Liver (tissue), 9 donors: Measurements from ENCODE around the gene KTN1. TPM values are rescaled to one million over a fixed set of nuclear protein-coding genes. Genes with fewer than 3 reads are reported as not detected.

Experiments
- DNase-seq: peaks from one replicate; pipeline ENCODE4 v3.0.0-alpha.2; 2017; ENCODE audit warnings: low spot score
- H3K27ac ChIP-seq, 2 donors: one replicate each; pipeline ENCODE4 v1.7.0; 2013; ENCODE audit warnings: inconsistent platforms in 2 of 2, low read length in 2 of 2, control low read depth in 1 of 2, low read depth in 1 of 2, mild to moderate bottlenecking in 1 of 2
- H3K27me3 ChIP-seq, 4 donors: one replicate each; pipeline versions ENCODE4 v1.6.1 to v1.7.0; 2013; ENCODE audit warnings: low read length in 3 of 4, inconsistent platforms in 1 of 4, mild to moderate bottlenecking in 1 of 4, moderate library complexity in 1 of 4; ENCODE audit not compliant: control insufficient read depth in 4 of 4, insufficient read depth in 4 of 4
- H3K36me3 ChIP-seq, 4 donors: one replicate each; pipeline versions ENCODE4 v1.6.1 to v1.7.0; 2013; ENCODE audit warnings: low read length in 3 of 4, mild to moderate bottlenecking in 3 of 4, low read depth in 1 of 4, moderate library complexity in 1 of 4; ENCODE audit not compliant: control insufficient read depth in 4 of 4, insufficient read depth in 3 of 4
- H3K4me1 ChIP-seq, 4 donors: one replicate each; pipeline versions ENCODE4 v1.6.1 to v1.7.0; 2013; ENCODE audit warnings: low read length in 3 of 4, mild to moderate bottlenecking in 3 of 4, moderate library complexity in 1 of 4; ENCODE audit not compliant: control insufficient read depth in 4 of 4, insufficient read depth in 4 of 4
- H3K4me3 ChIP-seq, 3 donors: one replicate each; pipeline versions ENCODE4 v1.6.1 to v1.7.0; 2013; ENCODE audit warnings: low read length in 3 of 3, control low read depth in 1 of 3, low read depth in 1 of 3, mild to moderate bottlenecking in 1 of 3
- H3K9ac ChIP-seq, 2 donors: one replicate each; pipeline ENCODE4 v1.7.0; 2013; ENCODE audit warnings: low read length in 2 of 2, mild to moderate bottlenecking in 2 of 2, moderate library complexity in 2 of 2, control low read depth in 1 of 2, low read depth in 1 of 2
- H3K9me3 ChIP-seq, 4 donors: one replicate each; pipeline versions ENCODE4 v1.6.1 to v1.7.0; 2013; ENCODE audit warnings: low read length in 3 of 4; ENCODE audit not compliant: control insufficient read depth in 4 of 4
- ATF3 ChIP-seq: IDR thresholded peaks from 2 replicates; pipeline ENCODE4 v1.6.1; 2016; ENCODE audit warnings: antibody characterized with exemption
- CTCF ChIP-seq: fragments of 150-350 bp; IDR thresholded peaks from 2 replicates; pipeline ENCODE4 v1.5.1; 2017; ENCODE audit warnings: improper control_type of control experiment, low read depth, low read length; ENCODE audit not compliant: missing input control
- EGR1 ChIP-seq, 2 donors: IDR thresholded peaks; 2 replicates each; pipeline ENCODE4 v1.6.1; 2016 to 2018; ENCODE audit warnings: antibody characterized with exemption in 2 of 2, low read depth in 2 of 2
- FOXA1 ChIP-seq: IDR thresholded peaks from 2 replicates; pipeline ENCODE4 v1.6.1; 2016; ENCODE audit warnings: antibody characterized with exemption
- FOXA2 ChIP-seq: IDR thresholded peaks from 2 replicates; pipeline ENCODE4 v1.6.1; 2016; ENCODE audit warnings: antibody characterized with exemption
- HNF4A ChIP-seq, 2 donors: conservative IDR thresholded peaks; 2 replicates each; pipeline ENCODE4 v1.6.1; 2016; ENCODE audit warnings: antibody characterized with exemption in 2 of 2, mild to moderate bottlenecking in 2 of 2
- HNF4G ChIP-seq: IDR thresholded peaks from 2 replicates; pipeline ENCODE4 v1.6.1; 2016; ENCODE audit warnings: antibody characterized with exemption
- JUND ChIP-seq, 2 donors: IDR thresholded peaks; 2 replicates each; pipeline ENCODE4 v1.6.1; 2016; ENCODE audit warnings: antibody characterized with exemption in 2 of 2
- MAX ChIP-seq: IDR thresholded peaks from 2 replicates; pipeline ENCODE4 v1.6.1; 2016; ENCODE audit warnings: antibody characterized with exemption
- NR2F2 ChIP-seq: IDR thresholded peaks from 2 replicates; pipeline ENCODE4 v1.6.1; 2016; ENCODE audit warnings: antibody characterized with exemption
- RAD21 ChIP-seq, 2 donors: IDR thresholded peaks; 2 replicates each; pipeline ENCODE4 v1.6.1; 2016; ENCODE audit warnings: antibody characterized with exemption in 2 of 2, mild to moderate bottlenecking in 2 of 2
- REST ChIP-seq: IDR thresholded peaks from 2 replicates; pipeline ENCODE4 v1.6.1; 2016; ENCODE audit warnings: antibody characterized with exemption, mild to moderate bottlenecking
- RXRA ChIP-seq, 2 donors: IDR thresholded peaks; 2 replicates each; pipeline ENCODE4 v1.6.1; 2017 to 2018; ENCODE audit warnings: antibody characterized with exemption in 2 of 2, mild to moderate bottlenecking in 1 of 2
- SP1 ChIP-seq: IDR thresholded peaks from 2 replicates; pipeline ENCODE4 v1.6.1; 2018; ENCODE audit warnings: antibody characterized with exemption, mild to moderate bottlenecking
- TAF1 ChIP-seq: conservative IDR thresholded peaks from 2 replicates; pipeline ENCODE4 v1.6.1; 2016; ENCODE audit warnings: antibody characterized with exemption, mild to moderate bottlenecking
- YY1 ChIP-seq: IDR thresholded peaks from 2 replicates; pipeline ENCODE4 v1.6.1; 2016; ENCODE audit warnings: antibody characterized with exemption, mild to moderate bottlenecking
- ZBTB33 ChIP-seq: IDR thresholded peaks from 2 replicates; pipeline ENCODE4 v1.6.1; 2016; ENCODE audit warnings: antibody characterized with exemption
- WGBS: extraction: QIAGEN DNeasy Blood & Tissue Kit; methylation state at CpG from one replicate; pipeline ENCODE4 v1.1.7; 2013; 5-methylcytosine and 5-hydroxymethylcytosine counted together
- polyA plus RNA-seq, 2 donors: library from polyadenylated mRNA; stranded (reverse) in 1 of 2; unstranded in 1 of 2; fragments of 200-250 nt in 1 of 2; fragments of >200 nt in 1 of 2; fragmentation: Nextera tagmentation in 1 of 2; extraction: Ambion mirVana in 1 of 2; gene quantifications; one replicate each; pipeline versions ENCODE4 v1.2.1 to v1.2.3, GENCODE V29; 2013 to 2015
- total RNA-seq, 2 donors: library from RNA; depleted of rRNA; stranded (reverse); fragments of >200 nt; gene quantifications; one replicate each; pipeline ENCODE4 v1.2.3, GENCODE V29; 2014
- donor health status: healthy.
- donor health status: healthy.
- donor health status: healthy.
- donor health status: healthy.
- donor health status: healthy.

KTN1 gene
- total and polyA plus RNA-seq, 4 donors, result 34.9 to 141 (median 59.6) TPM

GRCh38 chr14:55730592-55731310, 150.7 kb downstream of the KTN1 start:
- no peak overlapping the region for H3K27ac ChIP-seq
- H3K9me3 ChIP-seq, result no peaks in the 10 kb centered on the region
- no peaks in the 10 kb centered on the region for H3K27me3 ChIP-seq
- TF ChIP-seq NR2F2, result no peak
- TF ChIP-seq MAX, result no peak
- no peaks in the 10 kb centered on the region for H3K36me3 ChIP-seq
- H3K4me3 ChIP-seq, result no peak overlapping the region
- H3K4me1 ChIP-seq, result no peaks in the 10 kb centered on the region
- no peak overlapping the region for H3K9ac ChIP-seq
- no peak for DNase-seq

GRCh38 chr14:55731311-55731872, 151.4 kb downstream of the KTN1 start:
- Histone ChIP-seq H3K4me1 (no peaks in the 10 kb centered on the region), H3K4me3 (no peak overlapping the region), H3K27me3 (no peaks in the 10 kb centered on the region), H3K36me3 (no peaks in the 10 kb centered on the region), H3K27ac (no peak overlapping the region), H3K9ac (no peak overlapping the region), H3K9me3 (no peaks in the 10 kb centered on the region)
- no peak for DNase-seq
- 70% methylated on average over 4 of the region's 4 CpGs for WGBS
- TF ChIP-seq FOXA1 (no peak), FOXA2 (no peak), HNF4G (no peak), MAX (no peak), HNF4A (conservative IDR thresholded peaks at IDR 0.05) (no peak)

GRCh38 chr14:55731881-55732498, 152.0 kb downstream of the KTN1 start:
- TF ChIP-seq FOXA2 (no peak), JUND (IDR thresholded peaks at IDR 0.05) (no peak), REST (no peak), MAX (no peak), ATF3 (no peak), ZBTB33 (no peak), RXRA (IDR thresholded peaks at IDR 0.05) (no peak), CTCF (peak; percentile 50), TAF1 (no peak), SP1 (no peak), FOXA1 (no peak), YY1 (no peak), EGR1 (IDR thresholded peaks at IDR 0.05; ENCODE audit: low read depth in 2 of 2) (no peak), NR2F2 (no peak), HNF4G (no peak), RAD21 (IDR thresholded peaks at IDR 0.05) (peak; percentile 75 to 79)
- H3K4me3 ChIP-seq, result no peak overlapping the region
- H3K36me3 ChIP-seq, result no peaks in the 10 kb centered on the region
- no peak overlapping the region for H3K9ac ChIP-seq
- H3K27me3 ChIP-seq, result no peaks in the 10 kb centered on the region
- no peaks in the 10 kb centered on the region for H3K9me3 ChIP-seq
- peak; percentile 59 for DNase-seq
- 25% methylated on average over 2 of the region's 2 CpGs for WGBS
- no peak overlapping the region for H3K27ac ChIP-seq
- no peaks in the 10 kb centered on the region for H3K4me1 ChIP-seq
